Measurements from ENCODE around the gene PSMD1. TPM values are rescaled to one million over a fixed set of nuclear protein-coding genes. Genes with fewer than 3 reads are reported as not detected.

The PSMD1 gene
- total RNA-seq, 1 donor from 2014 or later: 83.3 TPM

DNA sequence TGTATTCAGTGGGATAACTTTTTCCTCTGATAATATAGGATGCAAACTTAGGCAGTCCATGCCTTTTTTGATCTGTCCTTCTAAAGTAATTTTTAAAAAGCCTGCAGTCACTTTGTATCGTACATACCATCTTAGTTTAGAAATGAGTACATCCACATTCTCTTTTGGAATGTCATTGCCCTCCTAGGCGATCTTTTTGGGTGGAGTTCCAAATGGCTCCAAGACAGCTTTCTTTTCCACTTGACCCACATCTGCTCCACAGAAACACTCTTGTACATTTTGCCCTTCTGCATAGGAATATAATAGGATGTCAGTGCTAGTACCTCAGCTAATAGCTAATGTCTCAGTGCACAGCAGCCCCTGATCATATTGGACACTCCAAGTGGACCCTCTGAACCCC is 90.0 kb downstream of the PSMD1 start:
- TF ChIP-seq, protein P1, sequence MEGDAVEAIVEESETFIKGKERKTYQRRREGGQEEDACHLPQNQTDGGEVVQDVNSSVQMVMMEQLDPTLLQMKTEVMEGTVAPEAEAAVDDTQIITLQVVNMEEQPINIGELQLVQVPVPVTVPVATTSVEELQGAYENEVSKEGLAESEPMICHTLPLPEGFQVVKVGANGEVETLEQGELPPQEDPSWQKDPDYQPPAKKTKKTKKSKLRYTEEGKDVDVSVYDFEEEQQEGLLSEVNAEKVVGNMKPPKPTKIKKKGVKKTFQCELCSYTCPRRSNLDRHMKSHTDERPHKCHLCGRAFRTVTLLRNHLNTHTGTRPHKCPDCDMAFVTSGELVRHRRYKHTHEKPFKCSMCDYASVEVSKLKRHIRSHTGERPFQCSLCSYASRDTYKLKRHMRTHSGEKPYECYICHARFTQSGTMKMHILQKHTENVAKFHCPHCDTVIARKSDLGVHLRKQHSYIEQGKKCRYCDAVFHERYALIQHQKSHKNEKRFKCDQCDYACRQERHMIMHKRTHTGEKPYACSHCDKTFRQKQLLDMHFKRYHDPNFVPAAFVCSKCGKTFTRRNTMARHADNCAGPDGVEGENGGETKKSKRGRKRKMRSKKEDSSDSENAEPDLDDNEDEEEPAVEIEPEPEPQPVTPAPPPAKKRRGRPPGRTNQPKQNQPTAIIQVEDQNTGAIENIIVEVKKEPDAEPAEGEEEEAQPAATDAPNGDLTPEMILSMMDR (IDR thresholded peaks at IDR 0.05; ENCODE audit: unreplicated experiment): no peak
- H3K27ac Mint-ChIP-seq: peak overlapping the region; percentile 20
- no peaks in the 10 kb centered on the region for H3K27me3 Mint-ChIP-seq (ENCODE audit: low read depth)
- peaks cover 16% of the 10 kb centered on the region for H3K36me3 Mint-ChIP-seq
- H3K4me1 Mint-ChIP-seq: peaks cover 16% of the 10 kb centered on the region
- H3K4me3 Mint-ChIP-seq: no peak overlapping the region
- DNase-seq (ENCODE audit: low spot score in 2 of 2, unreplicated experiment in 2 of 2): no peak
- no peaks in the 10 kb centered on the region for H3K9me3 Mint-ChIP-seq

DNA sequence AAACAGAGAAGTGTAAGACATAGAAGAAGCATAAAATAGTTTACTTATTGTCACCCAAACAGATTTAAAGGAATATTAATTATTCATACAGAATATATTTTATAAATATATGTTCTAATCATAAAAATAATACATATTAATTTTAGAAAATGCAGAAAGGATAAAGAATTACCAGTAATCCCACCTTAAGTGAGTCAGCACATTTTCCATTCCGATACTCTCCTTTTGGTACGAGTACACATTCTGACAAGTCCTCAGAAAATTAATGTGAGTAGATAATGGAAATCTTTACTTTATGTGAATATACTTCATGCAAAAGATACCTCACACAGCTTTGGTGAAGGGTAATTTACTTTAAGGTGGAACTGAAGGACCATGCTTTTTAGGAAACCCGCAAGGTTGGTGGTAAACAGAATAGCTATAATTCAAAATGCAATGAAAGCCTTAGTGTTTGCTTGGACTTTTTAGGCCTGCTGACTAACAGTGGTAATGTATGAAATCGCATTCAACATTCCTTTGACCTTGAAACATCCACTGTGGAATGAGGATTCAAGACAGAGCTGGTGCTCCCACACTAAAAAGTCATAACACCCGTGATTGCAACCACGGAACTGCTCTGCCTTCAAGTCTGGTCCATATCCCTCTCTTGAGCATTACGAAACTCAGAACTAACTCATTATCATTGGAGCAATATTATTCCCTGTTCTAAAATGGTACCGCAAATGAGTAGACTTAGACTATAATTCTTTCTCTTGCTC is 96.3 kb downstream of the PSMD1 start:
- no peak overlapping the region for H3K4me3 Mint-ChIP-seq
- TF ChIP-seq, protein P1 (IDR thresholded peaks at IDR 0.05; ENCODE audit: unreplicated experiment): no peak
- DNase-seq (ENCODE audit: low spot score in 2 of 2, unreplicated experiment in 2 of 2): no peak
- H3K36me3 Mint-ChIP-seq: peaks cover 4% of the 10 kb centered on the region
- H3K27me3 Mint-ChIP-seq (ENCODE audit: low read depth): no peaks in the 10 kb centered on the region
- peak overlapping the region; percentile 59 for H3K27ac Mint-ChIP-seq
- H3K9me3 Mint-ChIP-seq: no peaks in the 10 kb centered on the region
- H3K4me1 Mint-ChIP-seq: peaks cover 21% of the 10 kb centered on the region

DNA sequence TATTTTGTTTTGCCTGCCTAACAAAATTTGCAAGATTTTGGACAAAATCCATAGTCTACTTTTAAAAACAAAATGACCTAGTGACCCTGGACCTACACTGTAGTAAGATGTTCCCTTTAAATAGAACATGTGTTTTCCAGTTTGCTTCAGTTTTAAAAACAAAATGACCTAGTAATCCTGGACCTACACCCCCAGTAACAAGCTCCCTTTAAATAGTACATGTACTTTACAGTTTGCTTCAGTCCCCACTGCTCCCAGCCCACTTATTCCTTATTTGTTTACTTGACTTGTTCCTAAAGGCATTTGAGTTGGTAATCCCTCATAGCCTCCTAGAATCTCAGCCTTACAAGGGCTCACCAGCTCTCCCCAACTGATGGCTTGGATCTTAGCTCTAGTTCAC is 102.6 kb downstream of the PSMD1 start:
- Mint-ChIP-seq H3K27me3 (ENCODE audit: low read depth) (no peaks in the 10 kb centered on the region), H3K36me3 (peaks cover 5% of the 10 kb centered on the region), H3K9me3 (no peaks in the 10 kb centered on the region), H3K27ac (no peak overlapping the region), H3K4me3 (no peak overlapping the region), H3K4me1 (peaks cover 19% of the 10 kb centered on the region)
- TF ChIP-seq, protein P1 (IDR thresholded peaks at IDR 0.05; ENCODE audit: unreplicated experiment): no peak
- no peak for DNase-seq (ENCODE audit: low spot score in 2 of 2, unreplicated experiment in 2 of 2)

- no peak for DNase-seq (ENCODE audit: low spot score in 2 of 2, unreplicated experiment in 2 of 2)
- H3K9me3 Mint-ChIP-seq: no peaks in the 10 kb centered on the region
- no peak overlapping the region for H3K4me3 Mint-ChIP-seq
- no peaks in the 10 kb centered on the region for H3K27me3 Mint-ChIP-seq (ENCODE audit: low read depth)
- H3K27ac Mint-ChIP-seq: no peak overlapping the region
- TF ChIP-seq, protein P1 (IDR thresholded peaks at IDR 0.05; ENCODE audit: unreplicated experiment): no peak
- H3K4me1 Mint-ChIP-seq: peaks cover 15% of the 10 kb centered on the region
- H3K36me3 Mint-ChIP-seq: peaks cover 14% of the 10 kb centered on the region
These were observed 104.0 kb downstream of the PSMD1 start for GRCh38 chr2:231160701-231161100.

DNA sequence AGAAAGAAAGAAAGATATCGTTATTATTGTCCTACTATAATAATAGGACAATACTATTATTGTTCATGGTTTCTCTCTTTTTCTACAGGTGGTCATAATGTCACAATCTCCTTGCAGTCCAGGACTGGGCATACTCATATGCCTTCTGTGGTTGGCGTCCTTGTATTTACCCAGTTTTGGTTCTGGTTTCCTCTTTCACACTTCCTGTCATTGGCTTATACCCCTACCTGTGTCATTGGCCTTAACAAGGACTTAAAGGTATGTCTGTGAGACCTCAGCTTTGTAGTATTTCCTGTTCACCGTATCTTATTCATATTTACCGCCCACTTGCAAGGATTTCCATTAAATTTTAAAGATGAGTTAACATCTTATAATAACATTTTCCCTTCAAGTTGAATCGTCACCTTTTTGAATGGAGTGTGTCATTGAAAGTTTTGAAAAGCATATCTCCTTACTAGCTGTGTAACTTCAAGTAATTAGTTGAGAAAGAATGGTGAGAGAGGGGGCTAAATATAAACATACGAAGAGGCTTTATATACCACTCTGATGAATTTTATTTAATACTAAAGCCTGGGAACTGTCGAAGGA is 104.7 kb downstream of the PSMD1 start:
- H3K4me3 Mint-ChIP-seq: no peak overlapping the region
- TF ChIP-seq, protein P1 (IDR thresholded peaks at IDR 0.05; ENCODE audit: unreplicated experiment): no peak
- peaks cover 15% of the 10 kb centered on the region for H3K4me1 Mint-ChIP-seq
- no peak for DNase-seq (ENCODE audit: low spot score in 2 of 2, unreplicated experiment in 2 of 2)
- no peaks in the 10 kb centered on the region for H3K27me3 Mint-ChIP-seq (ENCODE audit: low read depth)
- H3K36me3 Mint-ChIP-seq: peaks cover 18% of the 10 kb centered on the region
- H3K9me3 Mint-ChIP-seq: no peaks in the 10 kb centered on the region
- H3K27ac Mint-ChIP-seq: peak overlapping the region; percentile 35
